NB4 (cell line): ENCODE measurements around the gene CCL11.

Source experiments
- DNase-seq: peaks from one replicate; pipeline ENCODE4 v3.0.0; 2010; ENCODE audit warnings: low read depth
- H3K4me3 ChIP-seq: one replicate; pipeline ENCODE4 v1.5.1; 2011; ENCODE audit warnings: mild to moderate bottlenecking, low read depth, low read length, moderate library complexity
- MYC ChIP-seq: IDR thresholded peaks from 2 replicates; pipeline ENCODE4 v1.6.1; 2011; ENCODE audit warnings: low read depth, low read length
- POLR2A ChIP-seq: IDR thresholded peaks from 2 replicates; pipeline ENCODE4 v1.6.1; 2011; ENCODE audit warnings: mild to moderate bottlenecking; ENCODE audit not compliant: insufficient read length; ENCODE audit errors: extremely low read depth
- TF ChIP-seq, protein P1 (sequence below): IDR thresholded peaks from 2 replicates; pipeline ENCODE4 v1.6.1; 2011; ENCODE audit warnings: low read depth, low read length
- TF ChIP-seq, protein P2 (sequence below): IDR thresholded peaks from one replicate; pipeline ENCODE4 v1.5.1; 2012; ENCODE audit warnings: low read depth, low read length

Gene CCL11

GRCh38 chr17:34260861-34261260, 24.7 kb upstream of the CCL11 start:
- no peak for DNase-seq
- H3K4me3 ChIP-seq = no peak overlapping the region
- TF ChIP-seq POLR2A = no peak
- TF ChIP-seq, protein P1, sequence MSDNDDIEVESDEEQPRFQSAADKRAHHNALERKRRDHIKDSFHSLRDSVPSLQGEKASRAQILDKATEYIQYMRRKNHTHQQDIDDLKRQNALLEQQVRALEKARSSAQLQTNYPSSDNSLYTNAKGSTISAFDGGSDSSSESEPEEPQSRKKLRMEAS = no peak
- TF ChIP-seq, protein P2, sequence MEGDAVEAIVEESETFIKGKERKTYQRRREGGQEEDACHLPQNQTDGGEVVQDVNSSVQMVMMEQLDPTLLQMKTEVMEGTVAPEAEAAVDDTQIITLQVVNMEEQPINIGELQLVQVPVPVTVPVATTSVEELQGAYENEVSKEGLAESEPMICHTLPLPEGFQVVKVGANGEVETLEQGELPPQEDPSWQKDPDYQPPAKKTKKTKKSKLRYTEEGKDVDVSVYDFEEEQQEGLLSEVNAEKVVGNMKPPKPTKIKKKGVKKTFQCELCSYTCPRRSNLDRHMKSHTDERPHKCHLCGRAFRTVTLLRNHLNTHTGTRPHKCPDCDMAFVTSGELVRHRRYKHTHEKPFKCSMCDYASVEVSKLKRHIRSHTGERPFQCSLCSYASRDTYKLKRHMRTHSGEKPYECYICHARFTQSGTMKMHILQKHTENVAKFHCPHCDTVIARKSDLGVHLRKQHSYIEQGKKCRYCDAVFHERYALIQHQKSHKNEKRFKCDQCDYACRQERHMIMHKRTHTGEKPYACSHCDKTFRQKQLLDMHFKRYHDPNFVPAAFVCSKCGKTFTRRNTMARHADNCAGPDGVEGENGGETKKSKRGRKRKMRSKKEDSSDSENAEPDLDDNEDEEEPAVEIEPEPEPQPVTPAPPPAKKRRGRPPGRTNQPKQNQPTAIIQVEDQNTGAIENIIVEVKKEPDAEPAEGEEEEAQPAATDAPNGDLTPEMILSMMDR = no peak

- no peak for DNase-seq
- H3K4me3 ChIP-seq = no peak overlapping the region
- no peak for TF ChIP-seq POLR2A
- TF ChIP-seq, protein P2 = no peak
- TF ChIP-seq MYC = no peak
- TF ChIP-seq, protein P1 = no peak
Measured at GRCh38 chr17:34261568-34262337, 23.8 kb upstream of the CCL11 start.

GRCh38 chr17:34265711-34266110, 19.8 kb upstream of the CCL11 start:
- TF ChIP-seq POLR2A (no peak), MYC (no peak)
- TF ChIP-seq, protein P2 = no peak
- TF ChIP-seq, protein P1 = no peak
- no peak for DNase-seq
- H3K4me3 ChIP-seq = no peak overlapping the region

GRCh38 chr17:34269969-34270368, 15.6 kb upstream of the CCL11 start, which contains the start of gene CCL7:
CCL7 (plus strand) TSS chr17:34270221; CDS start chr17:34270291, 70 bp downstream.
- TF ChIP-seq MYC = no peak
- TF ChIP-seq, protein P2 = no peak
- peak; percentile 33 for DNase-seq
- no peak within 1 kb of the TSS for H3K4me3 ChIP-seq

DNA sequence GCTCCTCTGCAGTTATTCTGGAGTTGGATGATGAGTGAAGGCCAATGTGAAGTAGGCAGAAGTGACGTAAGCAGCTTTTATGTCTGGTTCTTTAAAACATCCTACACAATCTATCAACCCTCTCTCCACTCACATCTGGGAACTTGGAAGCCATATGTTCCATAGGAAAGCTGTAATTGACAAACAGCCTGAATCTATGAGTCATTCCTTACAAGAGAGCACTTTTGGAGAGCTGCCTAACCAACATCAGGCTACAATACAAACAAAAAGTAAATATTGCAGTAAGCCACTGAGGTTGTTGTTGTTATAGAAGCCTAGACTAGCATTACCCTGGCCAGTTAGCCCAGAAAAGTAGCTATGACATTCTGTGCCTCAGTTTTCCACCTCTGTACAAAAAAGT, 9.7 kb upstream of the CCL11 start:
- TF ChIP-seq POLR2A = no peak
- TF ChIP-seq, protein P1 = no peak
- no peak for TF ChIP-seq MYC
- TF ChIP-seq, protein P2 = no peak
- H3K4me3 ChIP-seq = no peak overlapping the region
- no peak for DNase-seq

GRCh38 chr17:34276826-34277225, 8.7 kb upstream of the CCL11 start:
- no peak overlapping the region for H3K4me3 ChIP-seq
- TF ChIP-seq, protein P1 = no peak
- TF ChIP-seq, protein P2 = no peak
- TF ChIP-seq POLR2A (no peak), MYC (no peak)
- peak; percentile 33 for DNase-seq
